Right ventricle myocardium superior (tissue), 1 donor: ENCODE data around the gene ABCA1. TPM values are rescaled to one million over a fixed set of nuclear protein-coding genes. Genes with fewer than 3 reads are reported as not detected.
A peak's percentile ranks its signal among the peaks of the same experiment; 100 is the strongest.

Experiments used
- ATAC-seq: fragments of 200-7000 bp; cut with Tn5 transposase; one replicate; pipeline ENCODE4 v1.9.1; 2020; ENCODE audit warnings: mild to moderate bottlenecking; ENCODE audit not compliant: poor library complexity
- DNase-seq: peaks from one replicate; pipeline ENCODE4 v3.0.0-alpha.2; 2020
- intact Hi-C: fragments of 100-400 bp; cut with DNase I; formaldehyde crosslinking; loops from one replicate; pipeline ENCODE4 v1.11.2; 2022
- total RNA-seq: library from RNA; stranded (reverse); fragmentation: NEBNext Ultra II Directional; extraction: Animal tissue kit (Norgen Biotek cat#: 25700); gene quantifications from one replicate; pipeline ENCODE4 v1.2.1, GENCODE V29; 2021
- donor health status: DM: no; HTN: yes; CAD: no; lungs with severe emphysema.

Gene ABCA1
- total RNA-seq, 1 donor from 2014 or later = 12.1 TPM

DNA sequence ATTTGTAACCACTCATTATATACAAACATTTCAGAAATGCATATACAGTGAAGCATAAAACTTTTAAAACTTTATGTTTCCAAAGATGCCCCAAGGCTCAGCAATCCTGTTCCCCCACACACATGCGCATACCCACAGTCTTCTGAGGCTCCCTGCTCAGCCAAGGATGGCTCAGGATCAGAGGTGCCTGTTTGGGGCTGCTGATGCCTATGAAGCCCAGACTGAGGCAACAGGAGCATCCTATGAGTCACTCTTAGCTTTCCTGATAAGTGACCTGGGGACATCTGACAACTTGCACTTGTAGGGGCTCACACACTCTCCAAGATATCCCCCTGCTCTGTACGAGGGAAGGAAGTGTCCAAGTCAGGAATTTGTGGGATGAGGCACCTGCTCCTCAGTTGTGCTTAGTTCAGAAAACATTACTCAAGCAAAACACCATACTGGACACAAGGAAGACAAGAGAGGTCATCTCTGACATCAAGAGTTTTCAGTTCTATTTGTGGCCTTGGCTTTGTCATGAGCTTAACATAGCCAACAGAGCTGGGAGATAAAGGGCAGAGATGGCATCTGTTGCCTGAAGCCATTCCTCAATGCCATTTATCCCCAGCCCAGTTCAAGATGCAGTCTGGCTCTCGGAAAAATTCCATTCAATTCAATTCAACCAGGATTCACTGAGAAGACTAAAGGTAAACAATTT is 101.7 kb downstream of the ABCA1 start:
- ATAC-seq = peak; percentile 29
- intact Hi-C loops = no loop called here

DNA sequence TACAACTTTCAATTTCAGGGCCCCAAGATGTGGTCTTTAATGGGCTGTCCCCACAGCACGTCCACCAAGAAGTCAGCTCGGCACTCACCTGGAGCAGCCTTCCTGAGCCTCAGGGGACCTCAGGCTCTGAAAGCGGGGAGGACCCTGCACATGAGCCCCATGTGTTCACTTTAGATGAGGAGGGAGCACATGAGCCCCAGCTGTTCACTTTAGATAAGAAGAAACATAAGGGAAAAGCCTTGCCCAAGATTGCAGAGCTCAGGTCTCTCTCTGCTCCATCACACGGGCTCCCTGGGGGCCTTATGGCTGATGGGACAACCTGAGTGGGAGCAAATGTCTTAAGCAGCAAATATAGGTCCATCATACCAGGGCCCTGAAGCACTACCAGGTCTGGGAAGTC is 107.6 kb downstream of the ABCA1 start:
- ATAC-seq (no peak), DNase-seq (no peak)
- intact Hi-C loops = no loop called here

More for the DNA sequence above, 101.7 kb downstream of the ABCA1 start:
- no peak for DNase-seq

DNA sequence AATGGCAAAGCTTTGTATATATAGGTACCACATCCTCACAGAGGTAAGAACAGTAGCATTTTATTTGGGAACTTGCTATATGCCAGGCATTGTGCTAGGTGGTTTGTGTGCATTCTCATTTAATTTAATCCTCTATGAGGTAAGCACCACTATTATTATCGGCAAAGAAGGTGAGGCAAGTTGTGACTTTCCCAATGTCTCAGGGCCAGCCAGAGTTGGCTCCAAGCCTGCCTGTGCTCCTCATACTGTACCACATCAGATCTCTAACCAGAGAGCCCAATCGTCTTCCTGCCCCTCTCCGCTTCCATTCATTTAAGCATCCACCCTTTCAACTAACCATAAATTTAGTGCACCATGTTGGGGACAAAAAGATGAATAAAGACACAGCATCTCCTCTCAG is 108.9 kb downstream of the ABCA1 start:
- no peak for DNase-seq
- intact Hi-C loops = no loop called here
- no peak for ATAC-seq

DNA sequence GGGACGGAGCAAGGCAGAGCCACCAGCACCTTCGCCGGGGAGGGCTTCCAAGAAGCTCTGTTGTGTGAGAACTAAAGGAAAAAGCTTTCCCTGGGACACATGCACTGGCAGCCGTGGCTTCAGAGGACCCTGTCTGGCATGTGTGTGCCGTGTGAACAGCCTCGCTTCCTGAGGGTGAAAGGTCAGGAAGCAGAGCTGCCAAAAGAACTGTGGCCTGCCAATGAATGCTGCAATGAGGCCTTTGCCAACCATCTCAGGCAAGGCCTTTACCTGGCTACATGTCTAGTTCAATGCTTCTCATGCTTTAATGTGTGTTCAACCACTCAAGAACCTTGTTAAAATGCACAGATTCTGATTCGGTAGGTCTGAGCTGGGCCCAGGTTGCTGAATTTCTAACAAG is 110.5 kb downstream of the ABCA1 start:
- no peak for DNase-seq
- intact Hi-C loops = no loop called here
- no peak for ATAC-seq

DNA sequence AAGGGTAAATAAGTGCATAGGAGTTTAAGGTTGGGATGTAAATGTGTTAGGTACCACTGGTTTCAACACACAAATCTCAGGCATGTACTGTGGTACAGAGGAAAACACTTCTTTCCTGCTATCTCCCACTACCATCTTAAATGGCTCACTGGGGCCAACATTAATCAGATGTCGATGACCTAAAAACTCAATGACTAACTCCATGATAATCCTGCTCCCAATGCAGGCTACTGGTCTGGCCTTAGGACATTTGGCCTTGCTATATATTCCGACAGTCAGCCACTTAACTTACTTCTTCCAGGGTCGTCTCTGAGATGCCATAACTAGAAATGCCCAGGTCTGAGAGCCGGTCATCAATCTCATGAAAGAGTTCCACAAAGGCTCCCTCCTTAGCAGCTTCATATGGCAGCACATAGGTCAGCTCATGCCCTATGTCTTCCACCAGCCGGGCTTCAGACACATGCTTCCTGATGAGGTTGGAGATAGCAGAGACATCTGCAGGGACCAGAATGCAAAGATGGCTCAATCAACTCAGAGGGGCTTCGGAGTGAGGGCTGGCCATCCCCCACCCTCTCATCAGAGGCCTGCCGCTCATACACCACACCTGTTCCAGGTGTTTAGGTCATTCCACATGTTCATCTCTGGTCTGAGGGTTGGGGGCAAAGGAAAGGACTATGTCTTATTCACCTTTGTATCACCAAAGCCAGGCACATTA is 111.9 kb downstream of the ABCA1 start:
- ATAC-seq = no peak
- intact Hi-C loops = no loop called here

DNA sequence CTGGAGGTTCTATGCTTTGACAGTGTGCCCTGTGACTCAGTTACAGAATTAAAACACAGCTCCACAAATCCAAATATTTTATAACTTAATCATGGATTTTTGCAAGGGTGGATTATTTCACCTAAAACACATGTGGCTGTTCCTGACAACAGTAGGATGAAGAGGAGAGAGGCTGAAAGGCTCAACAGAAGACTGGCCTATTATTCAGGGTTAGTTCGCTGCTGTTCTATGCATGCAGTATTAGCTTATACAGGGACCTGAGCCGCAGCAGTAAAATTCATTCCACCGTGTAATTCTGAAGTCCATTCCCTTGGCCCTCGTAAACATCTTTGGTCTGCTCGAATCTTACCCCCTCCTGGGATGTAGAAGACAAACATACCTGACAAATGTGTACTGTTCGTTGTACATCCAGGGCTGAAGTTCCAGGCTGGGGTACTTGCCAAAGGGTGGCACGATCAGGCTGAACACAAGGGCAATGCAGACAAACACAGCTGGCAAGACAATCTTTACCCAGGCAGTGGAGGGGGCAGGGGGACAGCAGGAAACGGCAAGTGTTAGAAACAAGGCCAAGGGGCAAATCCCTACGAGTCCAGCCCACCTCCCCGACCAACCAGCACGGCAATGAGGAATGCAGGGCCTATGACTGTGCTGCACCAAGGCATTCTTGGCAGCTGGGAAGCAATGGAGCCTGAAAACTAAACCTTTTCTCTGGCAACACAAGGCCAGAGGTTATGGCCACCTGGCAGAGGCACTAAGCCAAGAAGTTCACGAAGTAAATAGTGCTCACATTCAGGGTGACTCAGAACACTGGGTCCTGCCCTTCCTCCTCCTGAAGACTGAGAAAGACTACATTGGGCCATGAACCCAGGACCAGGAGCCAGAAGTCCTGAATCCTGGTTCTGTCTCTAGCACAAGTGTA is 117.3 kb downstream of the ABCA1 start:
- DNase-seq (peak; percentile 44), ATAC-seq (peak; percentile 78)
- intact Hi-C loops = no loop called here

More for the DNA sequence above, 111.9 kb downstream of the ABCA1 start:
- no peak for DNase-seq

DNA sequence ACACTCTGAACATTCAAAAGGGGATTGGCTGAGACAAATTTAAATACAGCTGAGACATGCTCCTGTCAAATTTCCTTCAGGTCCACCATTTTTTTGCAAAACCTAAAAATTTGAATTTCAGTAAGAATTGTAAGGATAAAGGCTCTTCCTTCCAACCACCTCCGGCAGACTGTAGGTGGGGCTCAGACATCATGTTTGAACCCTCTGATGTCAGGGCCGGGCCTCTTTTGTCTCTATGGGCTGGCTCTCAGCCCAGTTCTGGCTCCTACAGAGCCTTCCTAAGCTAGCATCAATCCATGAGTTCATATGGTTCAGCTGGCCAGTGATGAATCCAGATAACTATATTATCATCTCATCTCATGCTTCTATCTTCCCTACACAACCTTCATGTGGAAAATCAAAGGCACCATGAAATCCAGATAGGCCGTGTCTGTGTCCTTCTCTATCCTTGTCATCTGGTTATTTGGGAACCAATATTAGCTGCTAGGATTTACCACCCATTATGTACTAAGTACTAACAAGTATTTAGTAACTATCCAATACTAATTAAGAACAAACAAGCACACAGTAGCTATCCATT is 119.8 kb downstream of the ABCA1 start:
- DNase-seq (no peak), ATAC-seq (peak; percentile 49)
- intact Hi-C loops = no loop called here

DNA sequence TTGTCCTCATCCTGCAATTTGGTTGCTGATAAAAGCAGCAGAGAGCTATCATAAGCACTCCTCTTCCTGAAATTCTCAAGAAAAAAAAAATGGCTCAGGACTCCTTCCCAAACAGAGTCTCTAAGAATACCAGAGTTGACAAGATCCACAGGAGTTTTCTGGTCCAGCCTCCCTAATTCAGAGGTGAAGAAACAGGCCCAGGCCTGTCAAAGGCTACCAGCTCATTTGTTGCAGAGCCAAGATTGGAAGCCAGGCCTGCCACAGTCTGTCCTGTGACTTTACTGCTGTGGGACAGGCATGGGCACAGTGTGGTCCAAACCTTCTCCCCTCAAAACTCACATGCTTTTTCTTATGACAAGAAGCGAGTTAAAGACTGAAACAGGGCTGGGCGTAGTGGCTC is 122.5 kb downstream of the ABCA1 start:
- ATAC-seq (no peak), DNase-seq (no peak)
- intact Hi-C loops = no loop called here

DNA sequence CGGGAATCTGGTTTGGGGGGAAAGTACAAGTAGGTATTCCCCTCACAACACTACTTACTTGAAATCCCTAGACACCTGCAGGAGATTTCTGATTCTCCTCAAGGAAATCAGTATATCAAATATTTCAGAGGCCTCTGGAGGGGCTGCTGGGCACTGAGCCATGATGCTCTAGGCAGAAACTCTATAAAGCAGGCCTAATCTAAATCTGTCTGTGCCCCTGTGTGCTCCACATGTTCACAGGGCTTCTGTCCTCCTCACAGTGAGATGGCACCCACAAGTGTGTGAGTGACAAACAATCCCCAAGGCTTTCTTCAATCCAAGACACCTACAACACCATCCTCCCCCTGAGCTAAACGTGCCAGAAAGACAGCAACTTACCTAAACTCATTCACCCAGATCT is 125.0 kb downstream of the ABCA1 start:
- intact Hi-C loops = no loop called here
- ATAC-seq = no peak
- no peak for DNase-seq

DNA sequence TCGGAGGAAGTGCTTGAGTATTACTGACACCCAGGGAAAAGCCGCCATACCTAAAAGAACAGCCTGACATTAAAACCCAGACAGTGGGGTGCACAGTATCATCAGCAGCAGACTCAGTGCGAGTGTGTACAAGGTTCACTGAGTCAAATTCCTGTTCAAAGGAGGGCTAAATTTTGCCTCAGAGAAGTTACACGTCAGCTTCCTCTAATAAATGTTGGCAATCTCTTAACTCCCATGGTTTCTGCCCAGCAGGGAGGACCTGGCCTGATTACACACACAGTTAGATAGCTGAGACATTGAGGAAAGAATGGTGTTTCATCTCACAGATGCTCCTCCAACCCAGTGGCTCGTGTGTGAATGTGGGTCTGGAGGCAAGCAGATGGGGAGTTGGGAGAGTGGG is 125.8 kb downstream of the ABCA1 start:
- peak; percentile 35 for ATAC-seq
- no peak for DNase-seq
- intact Hi-C loops = no loop called here

DNA sequence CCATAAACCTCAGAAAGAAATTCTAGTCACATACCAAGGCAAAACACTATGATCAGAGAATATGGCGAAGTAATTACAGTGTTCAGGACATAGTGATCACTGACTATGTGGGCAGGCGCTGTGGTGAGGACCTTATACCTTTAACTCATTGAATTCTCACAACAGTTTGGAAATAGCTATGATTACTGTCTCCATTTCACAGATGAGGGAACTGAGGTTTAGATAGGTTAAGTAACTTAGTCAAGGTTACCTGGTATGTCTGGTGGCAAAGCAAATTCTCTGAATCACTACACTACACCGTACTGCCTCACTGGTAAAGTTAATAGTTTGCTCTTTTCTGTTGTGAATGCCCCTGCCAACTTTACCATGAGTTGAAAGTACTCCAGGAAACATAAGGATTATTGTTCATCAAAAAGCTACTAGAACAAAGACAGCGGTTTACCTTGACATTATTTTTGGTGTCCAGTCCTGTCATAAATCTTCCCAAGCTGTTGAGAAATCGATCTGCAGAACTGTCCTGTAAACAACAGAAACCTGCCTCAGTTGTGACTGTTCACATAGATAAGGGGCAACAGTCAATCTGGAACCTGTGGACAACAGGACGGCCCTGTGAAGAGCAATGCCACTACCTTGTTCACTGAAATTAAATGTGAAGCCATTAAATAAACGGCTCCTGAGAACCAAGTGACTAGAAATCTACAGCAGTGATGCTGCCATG is 127.7 kb downstream of the ABCA1 start:
- intact Hi-C loops = no loop called here

DNA sequence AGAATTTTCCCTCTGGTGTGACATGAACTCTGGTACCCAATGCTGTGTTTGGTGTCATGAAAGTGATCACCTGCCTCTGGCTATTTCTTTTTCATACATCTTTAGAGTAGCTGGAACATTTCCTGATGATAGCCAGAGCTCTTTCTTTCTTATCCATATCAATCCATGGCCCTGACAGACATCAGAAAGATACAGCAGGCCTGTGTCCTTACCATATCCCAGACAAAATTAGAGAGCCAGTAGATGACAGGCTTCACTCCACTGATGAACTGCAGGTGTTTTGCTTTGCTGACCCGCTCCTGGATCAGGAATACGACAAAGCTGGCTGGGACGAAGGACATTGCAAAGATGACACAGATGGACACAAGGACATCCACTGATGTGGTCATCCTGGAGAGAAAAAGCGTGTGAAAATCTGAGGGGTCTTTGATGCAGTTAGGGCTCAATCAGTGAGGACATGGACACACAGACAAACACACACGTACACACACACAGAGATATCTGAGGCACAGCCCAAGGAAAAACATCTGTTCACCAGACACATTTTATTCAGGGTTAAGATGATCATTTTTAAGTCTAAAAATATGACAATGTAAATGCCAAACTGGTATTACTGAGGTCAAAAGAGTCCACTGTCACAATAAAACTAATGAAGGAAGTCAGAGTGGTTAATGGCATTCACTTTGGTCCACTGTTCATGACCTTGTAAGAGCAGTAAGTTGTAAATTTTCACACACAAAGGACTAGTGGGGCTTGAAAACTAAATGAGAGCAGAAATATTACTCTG is 129.6 kb downstream of the ABCA1 start:
- no peak for DNase-seq
- ATAC-seq = no peak
- intact Hi-C loops = no loop called here

More for the DNA sequence above, 127.7 kb downstream of the ABCA1 start:
- no peak for DNase-seq
- no peak for ATAC-seq

DNA sequence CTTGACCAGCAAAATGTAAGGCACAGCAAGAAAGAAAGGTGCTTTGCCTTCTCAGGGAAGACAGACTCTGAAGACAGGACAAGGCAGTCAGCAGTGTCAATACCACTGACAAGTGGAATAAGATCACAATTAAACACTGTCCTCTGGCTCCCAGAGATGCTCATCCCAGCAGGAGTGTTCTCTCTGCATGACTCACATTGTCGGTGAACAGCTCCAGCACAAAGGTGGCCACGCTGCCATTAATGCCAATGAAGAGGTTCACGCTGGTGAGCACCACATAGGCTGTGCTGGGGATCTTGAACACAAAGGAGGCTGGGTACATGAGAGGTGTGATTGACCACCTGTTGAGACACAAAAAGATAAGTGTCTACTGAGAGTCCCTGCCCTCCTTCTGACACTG is 132.1 kb downstream of the ABCA1 start:
- intact Hi-C loops = no loop called here
- ATAC-seq (no peak), DNase-seq (no peak)

DNA sequence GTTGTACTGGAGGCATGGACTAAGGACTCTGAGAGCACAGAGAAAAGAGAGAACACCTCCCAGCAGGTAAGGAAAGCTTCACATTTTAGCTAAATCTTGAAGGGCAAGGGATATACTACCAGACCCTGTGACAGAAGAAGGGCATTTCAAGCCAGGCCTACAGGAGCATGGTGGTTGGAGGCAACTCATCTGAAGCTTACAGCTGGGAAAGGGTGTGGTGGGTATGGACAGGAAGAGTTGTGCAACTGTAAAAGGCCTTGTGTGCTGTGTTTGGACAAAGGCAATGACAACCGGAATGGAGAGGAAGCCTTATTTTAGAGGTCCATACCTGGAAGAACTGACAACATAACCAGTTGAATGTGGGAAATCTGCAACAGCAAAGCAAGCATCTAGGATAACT is 132.9 kb downstream of the ABCA1 start:
- DNase-seq (no peak), ATAC-seq (peak; percentile 57)
- intact Hi-C loops = no loop called here

DNA sequence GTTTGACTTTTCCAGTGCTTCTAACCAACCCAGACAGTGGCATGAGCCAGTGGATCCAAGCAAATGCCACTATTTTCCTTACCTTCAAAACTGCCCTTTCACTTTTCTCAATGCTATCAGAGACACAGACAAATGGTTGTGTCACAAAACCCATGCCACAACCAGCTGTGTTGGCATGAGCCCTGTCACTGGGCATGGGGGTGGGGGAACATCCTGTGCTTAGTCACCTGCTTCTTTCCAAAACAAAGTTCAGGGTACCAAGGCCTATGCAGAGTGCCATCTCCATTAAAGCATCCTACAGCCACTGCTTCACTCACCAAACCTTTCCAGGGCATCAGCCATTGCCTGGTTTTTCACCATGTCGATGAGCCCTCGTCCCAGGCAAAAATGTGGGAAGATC is 133.9 kb downstream of the ABCA1 start:
- intact Hi-C loops = no loop called here
- ATAC-seq (no peak), DNase-seq (no peak)

DNA sequence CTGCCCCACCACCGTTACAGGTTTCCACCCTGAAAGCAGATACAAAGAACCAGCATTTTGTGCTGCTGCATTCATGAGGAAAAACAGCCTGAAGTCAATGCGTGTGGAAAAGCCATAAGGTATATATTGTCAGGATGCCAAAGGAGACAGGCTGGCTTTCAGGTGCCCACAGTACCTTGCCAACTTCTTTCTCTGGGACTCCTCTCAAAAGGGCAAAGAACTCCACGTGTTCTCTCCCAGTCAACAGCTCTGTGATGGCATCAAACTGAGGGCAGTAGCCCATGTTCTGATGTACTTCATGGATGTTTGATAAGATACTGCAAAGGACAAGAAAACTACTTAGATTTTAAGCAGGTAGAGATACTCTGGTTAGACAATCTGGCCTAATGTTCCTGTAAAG is 139.7 kb downstream of the ABCA1 start:
- ATAC-seq = no peak
- no peak for DNase-seq
- intact Hi-C loops = no loop called here

DNA sequence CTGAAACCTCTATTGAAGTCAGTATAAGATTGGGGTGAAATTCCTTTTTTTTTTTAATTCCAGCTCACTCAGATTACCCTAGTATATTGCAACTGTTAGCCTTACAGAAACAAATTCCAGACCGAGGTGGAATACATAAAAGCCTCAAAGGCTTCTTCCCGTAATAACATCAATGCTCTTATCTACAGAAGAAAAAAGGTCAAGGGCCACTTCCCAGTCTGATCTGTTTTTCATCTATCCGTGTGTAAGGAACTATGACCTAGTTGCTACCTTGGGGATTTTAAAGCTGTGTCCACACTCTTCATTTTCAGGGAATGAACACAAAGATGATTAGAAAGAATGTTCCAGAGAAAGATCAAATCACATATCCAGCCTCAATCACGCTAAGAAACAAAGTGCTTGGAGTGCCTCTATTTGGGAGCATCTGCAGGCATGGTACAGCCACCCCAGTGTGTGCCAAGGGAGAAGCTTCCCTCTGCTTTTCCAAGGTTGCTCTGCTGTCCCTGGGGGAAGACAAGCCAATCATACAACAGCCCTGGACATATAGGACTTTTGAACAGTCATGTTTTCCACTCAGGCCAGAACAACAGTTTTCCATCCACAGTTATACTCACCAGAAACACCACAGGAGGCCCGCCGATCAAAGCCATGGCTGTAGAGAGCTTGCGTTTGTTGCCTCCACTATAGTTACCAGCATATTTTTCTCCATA is 140.5 kb downstream of the ABCA1 start:
- no peak for DNase-seq
- intact Hi-C loops = no loop called here
- no peak for ATAC-seq
